ENCODE results near the gene ABCC6. TPM values are rescaled to one million over a fixed set of nuclear protein-coding genes. Genes with fewer than 3 reads are reported as not detected.
"Not testable (repeated sequence)": the region's sequence is repeated elsewhere in the genome, so short reads cannot be mapped to it uniquely, and the experiment has no call there.

The ABCC6 gene
- total RNA-seq, 2 experiments from 2014 or later = not detected

DNA sequence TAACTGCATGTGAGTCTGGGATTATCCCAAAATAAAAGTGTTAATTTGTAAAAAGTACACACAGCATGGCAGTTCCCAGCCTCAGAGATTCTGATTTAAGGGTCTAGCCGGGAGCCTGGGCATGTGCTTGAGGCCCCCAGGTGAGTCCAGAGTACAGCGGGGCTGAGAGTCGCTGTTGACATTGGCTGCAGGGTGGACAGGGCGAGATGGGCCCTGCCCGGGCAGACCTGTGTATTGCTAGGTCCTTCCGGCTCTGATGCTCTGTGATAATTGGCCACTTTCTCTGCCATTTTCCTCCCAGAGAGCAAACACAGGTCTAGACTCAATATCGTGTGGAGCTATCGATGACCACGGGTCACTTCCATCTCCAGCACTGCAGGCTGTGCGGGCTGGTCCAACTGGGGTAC is 73.6 kb downstream of the ABCC6 start:
- no peak overlapping the region for H3K27ac ChIP-seq (ENCODE audit: low read depth, low read length, poor library complexity, severe bottlenecking)
- TF ChIP-seq EZH2phosphoT487 (IDR thresholded peaks at IDR 0.05; ENCODE audit: borderline replicate concordance, low read depth, low read length) = no peak
- TF ChIP-seq, protein P1, sequence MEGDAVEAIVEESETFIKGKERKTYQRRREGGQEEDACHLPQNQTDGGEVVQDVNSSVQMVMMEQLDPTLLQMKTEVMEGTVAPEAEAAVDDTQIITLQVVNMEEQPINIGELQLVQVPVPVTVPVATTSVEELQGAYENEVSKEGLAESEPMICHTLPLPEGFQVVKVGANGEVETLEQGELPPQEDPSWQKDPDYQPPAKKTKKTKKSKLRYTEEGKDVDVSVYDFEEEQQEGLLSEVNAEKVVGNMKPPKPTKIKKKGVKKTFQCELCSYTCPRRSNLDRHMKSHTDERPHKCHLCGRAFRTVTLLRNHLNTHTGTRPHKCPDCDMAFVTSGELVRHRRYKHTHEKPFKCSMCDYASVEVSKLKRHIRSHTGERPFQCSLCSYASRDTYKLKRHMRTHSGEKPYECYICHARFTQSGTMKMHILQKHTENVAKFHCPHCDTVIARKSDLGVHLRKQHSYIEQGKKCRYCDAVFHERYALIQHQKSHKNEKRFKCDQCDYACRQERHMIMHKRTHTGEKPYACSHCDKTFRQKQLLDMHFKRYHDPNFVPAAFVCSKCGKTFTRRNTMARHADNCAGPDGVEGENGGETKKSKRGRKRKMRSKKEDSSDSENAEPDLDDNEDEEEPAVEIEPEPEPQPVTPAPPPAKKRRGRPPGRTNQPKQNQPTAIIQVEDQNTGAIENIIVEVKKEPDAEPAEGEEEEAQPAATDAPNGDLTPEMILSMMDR (conservative IDR thresholded peaks at IDR 0.05; ENCODE audit: low read length) = no peak
- H3K79me2 ChIP-seq (ENCODE audit: insufficient read depth, low read depth, low read length) = no peaks in the 10 kb centered on the region
- no peak for DNase-seq (ENCODE audit: low spot score)
- BruUV-seq (replicated peaks) = no TSS peak
- POLR2A ChIA-PET = no interaction called here
- no peak overlapping the region for H3K4me2 ChIP-seq (ENCODE audit: low read length)
- H3K9me2 ChIP-seq (ENCODE audit: insufficient read depth, low read length) = no peaks in the 10 kb centered on the region
- peaks cover 9% of the 10 kb centered on the region; the same call in 1 of the 2 replicates for H3K36me3 ChIP-seq (ENCODE audit: insufficient read depth, low read length)
- H3K4me1 ChIP-seq (ENCODE audit: insufficient read depth, low read length, poor library complexity, severe bottlenecking) = peaks cover 12% of the 10 kb centered on the region
- no peaks in the 10 kb centered on the region for H4K20me1 ChIP-seq (ENCODE audit: insufficient read depth, low read length)
- no peak overlapping the region for H3K4me3 ChIP-seq (ENCODE audit: low read depth, low read length, poor library complexity, severe bottlenecking)
- no peak overlapping the region for H2AFZ ChIP-seq (ENCODE audit: low read length)
- intact Hi-C loops (cut with micrococcal nuclease; ENCODE audit: unreplicated experiment) = no loop called here
- CTCF ChIA-PET (ENCODE audit: unreplicated experiment) = no interaction called here
- H3K9me3 ChIP-seq (ENCODE audit: low read length) = no peaks in the 10 kb centered on the region

DNA sequence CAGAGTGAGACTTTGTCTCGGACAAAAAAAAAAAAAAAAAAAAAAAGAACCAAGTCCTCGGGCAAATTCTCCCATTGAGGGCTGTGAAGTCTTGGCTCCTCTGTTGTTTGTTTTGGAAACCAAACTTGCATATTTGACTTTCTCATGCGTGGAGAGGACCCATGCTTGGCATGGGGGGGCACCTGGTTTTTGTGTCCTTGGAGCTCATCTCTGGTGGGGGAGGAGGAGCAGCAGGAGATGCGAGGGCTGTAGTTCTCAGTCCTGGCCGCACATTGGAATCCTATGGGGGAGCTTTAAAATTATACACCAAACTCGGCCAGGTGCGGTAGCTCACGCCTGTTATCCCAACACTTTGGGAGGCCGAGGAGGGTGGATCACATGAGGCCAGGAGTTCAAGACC is 74.5 kb downstream of the ABCC6 start:
- POLR2A ChIA-PET = interaction anchor here (0.6 to 0.7 kb wide), 3 partner anchors 31 to 1332 kb away, joined by 3 to 8 read pairs (median 3); no protein-coding TSS in a partner anchor
- Histone ChIP-seq H4K20me1 (ENCODE audit: insufficient read depth, low read length) (no peaks in the 10 kb centered on the region), H3K4me2 (ENCODE audit: low read length) (no peak overlapping the region), H3K79me2 (ENCODE audit: insufficient read depth, low read depth, low read length) (no peaks in the 10 kb centered on the region), H3K9me3 (ENCODE audit: low read length) (no peaks in the 10 kb centered on the region), H3K4me3 (ENCODE audit: low read depth, low read length, poor library complexity, severe bottlenecking) (no peak overlapping the region), H3K36me3 (ENCODE audit: insufficient read depth, low read length) (peaks cover 19% of the 10 kb centered on the region), H3K27ac (ENCODE audit: low read depth, low read length, poor library complexity, severe bottlenecking) (no peak overlapping the region), H3K9me2 (ENCODE audit: insufficient read depth, low read length) (no peaks in the 10 kb centered on the region), H2AFZ (ENCODE audit: low read length) (no peak overlapping the region), H3K4me1 (ENCODE audit: insufficient read depth, low read length, poor library complexity, severe bottlenecking) (peaks cover 12% of the 10 kb centered on the region)
- intact Hi-C loops (cut with micrococcal nuclease; ENCODE audit: unreplicated experiment) = no loop called here
- CTCF ChIA-PET (ENCODE audit: unreplicated experiment) = no interaction called here
- TF ChIP-seq EZH2phosphoT487 (IDR thresholded peaks at IDR 0.05; ENCODE audit: borderline replicate concordance, low read depth, low read length) = no peak
- TF ChIP-seq, protein P1 (conservative IDR thresholded peaks at IDR 0.05; ENCODE audit: low read length) = no peak
- DNase-seq (ENCODE audit: low spot score) = no peak
- no TSS peak for BruUV-seq (replicated peaks)

DNA sequence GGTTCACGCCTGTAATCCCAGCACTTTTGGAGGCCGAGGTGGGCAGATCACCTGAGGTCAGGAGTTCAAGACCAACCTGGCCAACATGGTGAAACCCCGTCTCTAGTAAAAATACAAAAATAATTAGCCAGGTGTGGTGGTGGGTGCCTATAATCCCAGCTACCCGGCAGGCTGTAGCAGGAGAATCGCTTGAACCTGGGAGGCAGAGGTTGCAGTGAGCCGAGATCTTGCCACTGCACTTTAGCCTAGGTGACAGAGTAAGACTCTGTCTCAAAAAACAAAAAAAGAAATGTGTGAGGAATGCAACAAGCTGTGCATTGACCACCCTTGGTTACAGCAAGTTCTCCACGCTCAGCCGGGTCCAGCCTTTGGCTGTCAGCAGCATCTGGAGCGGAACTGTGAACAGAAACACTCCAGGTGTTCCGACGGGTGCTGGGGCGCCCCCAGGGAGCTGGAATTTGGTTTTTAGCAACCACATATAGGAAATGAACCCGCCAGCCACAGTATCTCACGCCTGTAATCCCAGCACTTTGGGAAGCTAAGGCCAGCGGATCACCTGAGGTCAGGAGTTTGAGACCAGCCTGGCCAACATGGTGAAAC is 75.2 kb downstream of the ABCC6 start:
- H4K20me1 ChIP-seq (ENCODE audit: insufficient read depth, low read length); H3K4me3 ChIP-seq (ENCODE audit: low read depth, low read length, poor library complexity, severe bottlenecking); H3K79me2 ChIP-seq (ENCODE audit: insufficient read depth, low read depth, low read length); intact Hi-C loops (cut with micrococcal nuclease; ENCODE audit: unreplicated experiment); H3K9me3 ChIP-seq (ENCODE audit: low read length); CTCF ChIA-PET (ENCODE audit: unreplicated experiment); BruUV-seq (replicated peaks); H3K9me2 ChIP-seq (ENCODE audit: insufficient read depth, low read length); H2AFZ ChIP-seq (ENCODE audit: low read length); H3K27ac ChIP-seq (ENCODE audit: low read depth, low read length, poor library complexity, severe bottlenecking): not testable (repeated sequence)
- peaks cover 25% of the 10 kb centered on the region for H3K36me3 ChIP-seq (ENCODE audit: insufficient read depth, low read length)
- peaks cover 12% of the 10 kb centered on the region for H3K4me1 ChIP-seq (ENCODE audit: insufficient read depth, low read length, poor library complexity, severe bottlenecking)
- DNase-seq (ENCODE audit: low spot score) = peak; percentile 37
- H3K4me2 ChIP-seq (ENCODE audit: low read length) = 0 out of 2 replicates have a peak overlapping the region, but pooled peaks have one; percentile 9
- POLR2A ChIA-PET = interaction anchor here (0.6 kb wide), 2 partner anchors 9 to 30 kb away, joined by 3 to 8 read pairs; no protein-coding TSS in a partner anchor
